GM15510 (cell line): ENCODE data around the gene CCL19.

Experiments used
- POLR2A ChIP-seq: IDR thresholded peaks from 3 replicates; pipeline ENCODE4 v1.6.1; 2011; ENCODE audit warnings: borderline replicate concordance; ENCODE audit not compliant: insufficient read length; ENCODE audit errors: extremely low read depth

Gene CCL19

GRCh38 chr9:34709196-34709978, 18.3 kb upstream of the CCL19 start:
- no peak for TF ChIP-seq POLR2A

DNA sequence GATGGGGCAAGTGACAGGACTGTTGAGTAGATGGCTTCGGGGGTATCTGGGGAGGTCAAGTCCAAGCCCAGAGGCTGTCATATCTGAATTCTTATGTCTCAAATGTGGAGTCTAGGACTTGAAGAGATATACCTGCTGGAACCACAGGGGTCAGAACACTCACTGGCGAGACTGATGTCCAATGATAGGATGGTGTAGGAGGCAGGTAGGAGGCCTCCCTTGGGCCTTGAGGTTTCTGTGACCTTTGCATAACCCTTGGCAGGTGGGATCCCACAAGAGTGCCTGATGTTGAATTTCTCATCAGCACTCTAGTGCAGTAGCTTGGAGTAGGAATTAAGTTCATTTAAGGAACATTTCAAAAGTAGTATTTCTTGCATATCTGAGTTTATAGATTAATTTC, 16.1 kb upstream of the CCL19 start:
- TF ChIP-seq POLR2A = no peak

DNA sequence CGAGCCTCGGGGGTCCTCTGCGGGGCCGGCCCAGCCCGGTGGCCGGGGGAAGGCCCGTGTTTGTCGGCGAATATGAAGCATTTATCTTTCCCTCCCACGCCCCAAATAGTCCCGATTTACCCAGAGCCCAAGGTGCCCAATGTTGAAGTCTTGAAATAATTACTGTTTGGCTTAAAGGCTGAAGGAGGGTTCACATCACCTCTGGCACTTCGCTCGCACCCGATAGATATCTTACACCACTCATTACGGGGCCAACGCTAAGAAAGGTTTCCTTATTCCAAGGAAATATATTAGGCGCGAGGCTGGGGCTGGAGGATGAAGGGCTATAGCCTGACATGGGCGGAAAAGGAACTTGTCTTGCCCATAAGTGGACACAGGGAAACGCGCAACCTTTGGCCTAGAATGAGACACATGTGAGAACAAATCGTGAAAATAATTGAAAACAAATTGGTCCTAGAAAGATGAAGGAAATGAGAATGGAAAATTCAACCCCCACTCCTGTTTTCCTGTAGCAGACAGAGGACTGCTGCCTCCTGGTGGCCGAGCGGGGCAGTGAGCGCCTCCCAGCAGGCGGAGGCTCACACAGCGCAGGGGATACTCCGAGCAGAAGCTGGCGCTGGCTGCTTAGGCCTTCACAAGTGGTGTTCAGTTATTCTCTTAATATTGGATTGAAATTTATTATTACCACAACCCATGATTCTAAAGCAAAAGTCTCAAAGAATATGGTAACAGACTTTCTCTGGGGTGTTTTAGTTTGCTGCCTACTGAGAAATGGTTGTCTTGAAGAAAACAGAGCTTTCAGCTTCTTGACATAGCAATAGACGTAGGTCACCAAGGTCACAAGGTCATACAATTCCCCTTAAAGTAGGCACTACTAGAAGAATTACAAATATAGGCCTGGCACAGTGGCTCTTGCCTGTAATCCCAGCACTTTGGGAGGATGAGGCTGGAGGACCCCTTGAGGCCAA, 11.0 kb upstream of the CCL19 start:
- TF ChIP-seq POLR2A = no peak

GRCh38 chr9:34701023-34701768, 10.1 kb upstream of the CCL19 start:
- TF ChIP-seq POLR2A = no peak

- TF ChIP-seq POLR2A = no peak
These were observed 3.7 kb upstream of the CCL19 start for GRCh38 chr9:34694811-34695210.

DNA sequence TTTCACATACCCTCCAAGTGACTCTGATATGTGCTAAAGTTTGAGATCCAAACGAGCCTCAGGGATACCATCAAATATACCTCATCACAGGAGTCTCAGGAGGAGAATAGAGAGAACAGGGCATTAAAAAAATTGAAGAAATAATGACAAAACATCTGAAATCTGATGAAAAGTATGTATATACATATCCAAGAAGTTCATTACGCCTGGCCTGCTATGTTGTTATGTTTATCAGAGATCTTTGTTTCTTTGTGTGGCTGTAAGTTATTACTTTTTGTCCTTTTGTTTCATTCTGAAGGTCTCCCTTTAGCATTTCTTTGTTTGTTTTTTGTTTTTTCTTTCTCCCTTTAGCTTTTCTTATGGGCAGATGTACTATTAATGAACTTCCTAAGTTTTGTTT, 2.5 kb upstream of the CCL19 start:
- no peak for TF ChIP-seq POLR2A

DNA sequence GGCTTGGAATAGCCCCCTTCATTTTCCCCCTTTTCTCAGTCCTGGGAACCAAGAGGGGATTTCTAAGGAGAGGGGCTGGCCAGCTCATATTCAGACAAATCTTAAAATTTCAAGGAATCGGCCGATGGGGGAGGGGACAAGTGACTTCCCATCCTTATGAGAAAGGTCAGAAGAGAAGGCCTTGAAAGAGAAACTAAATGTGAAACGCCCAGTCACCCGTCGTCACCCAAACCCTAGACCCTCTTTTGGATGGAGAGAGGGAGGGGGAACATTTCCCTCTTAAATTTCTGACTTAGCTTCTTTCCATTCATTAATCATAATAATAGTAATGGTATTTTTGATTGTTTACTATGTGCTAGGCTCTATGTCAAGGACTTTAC, 850 bp upstream of the CCL19 start:
- TF ChIP-seq POLR2A = no peak

DNA sequence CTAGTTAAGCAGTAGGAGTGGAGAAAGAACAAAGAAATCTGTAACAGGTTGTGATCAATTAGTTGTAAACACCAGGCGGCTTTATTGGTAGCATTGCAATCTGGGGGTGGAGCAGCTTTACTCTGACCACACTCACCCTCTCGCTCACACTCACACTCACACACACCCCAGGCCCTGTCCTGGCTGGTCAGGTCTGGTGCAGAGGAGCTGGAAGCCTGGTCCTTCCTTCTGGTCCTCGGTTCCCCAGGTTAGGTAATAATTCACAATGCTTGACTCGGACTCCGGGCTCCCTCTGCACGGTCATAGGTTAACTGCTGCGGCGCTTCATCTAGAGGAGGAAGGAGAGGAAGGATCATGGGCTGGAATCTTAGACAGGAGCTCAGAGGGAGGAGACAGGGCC, 1.6 kb downstream of the CCL19 start:
- TF ChIP-seq POLR2A = no peak

DNA sequence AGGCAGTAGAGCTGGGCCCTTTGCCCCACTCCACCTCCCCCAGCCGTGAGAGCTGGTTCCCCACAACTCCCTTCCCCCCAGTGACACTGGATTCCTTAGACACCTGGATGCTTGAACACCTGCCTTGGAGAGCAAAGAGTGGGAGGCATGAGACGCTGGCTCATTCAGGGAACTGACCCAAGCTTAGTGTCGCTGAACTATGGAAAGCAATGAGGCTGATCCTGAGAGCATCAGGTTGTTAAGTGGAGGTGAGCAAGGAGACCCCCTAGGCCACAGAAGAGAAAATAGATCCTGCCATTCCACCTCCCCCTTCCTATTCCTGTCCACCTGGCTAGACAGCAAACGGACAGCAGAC, 2.0 kb downstream of the CCL19 start:
- no peak for TF ChIP-seq POLR2A

GRCh38 chr9:34688329-34689115, 2.6 kb downstream of the CCL19 start:
- no peak for TF ChIP-seq POLR2A

GRCh38 chr9:34687276-34688030, 3.6 kb downstream of the CCL19 start:
- no peak for TF ChIP-seq POLR2A

DNA sequence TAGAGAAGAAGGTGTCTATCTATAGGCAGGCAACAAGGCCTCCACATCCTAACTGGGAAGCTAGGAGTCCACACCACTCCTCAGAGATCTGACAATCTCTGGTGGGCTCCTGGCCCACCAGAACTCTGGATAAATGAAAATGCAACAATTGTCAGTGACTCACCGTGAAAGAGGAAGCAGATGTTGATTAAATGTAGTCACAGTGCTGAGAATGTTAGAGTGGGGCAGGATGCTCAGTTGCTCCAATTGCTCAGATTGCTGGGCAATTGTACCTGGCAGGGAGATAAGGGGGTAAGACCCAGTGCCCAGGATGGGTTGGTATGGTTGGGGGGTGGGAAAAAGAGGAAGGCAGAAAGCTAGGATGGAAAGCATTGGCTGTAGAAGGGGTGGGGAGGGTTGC, 4.3 kb downstream of the CCL19 start:
- no peak for TF ChIP-seq POLR2A

GRCh38 chr9:34686231-34686630, 4.8 kb downstream of the CCL19 start:
- no peak for TF ChIP-seq POLR2A

DNA sequence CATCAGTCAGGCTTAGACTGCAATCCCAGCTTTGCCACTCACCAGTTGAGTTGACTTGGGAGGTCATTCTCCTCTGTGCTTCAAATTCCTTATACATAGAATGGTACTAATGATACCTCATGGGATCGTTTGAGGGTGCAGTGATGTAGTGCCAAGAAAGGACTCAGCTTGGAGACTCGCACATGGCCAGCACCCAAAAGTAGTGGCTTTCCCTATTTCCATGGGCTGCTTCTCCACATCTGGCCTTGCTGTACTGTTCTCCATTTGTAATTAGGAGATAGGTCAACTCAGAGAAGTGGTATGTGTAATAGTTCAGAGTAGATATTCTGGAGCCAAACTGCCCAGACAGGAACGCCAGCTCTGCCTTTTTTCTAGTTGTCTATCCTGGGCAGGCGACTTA, 5.5 kb downstream of the CCL19 start:
- TF ChIP-seq POLR2A = no peak
